IPS DF 4.7 (cell line): ENCODE data around the gene ISM1.

Experiments
- DNase-seq: peaks from one replicate; pipeline ENCODE4 v3.0.0-alpha.2; 2013; ENCODE audit warnings: low spot score; ENCODE audit errors: extremely low read depth

Gene ISM1

GRCh38 chr20:13312300-13312699 lies 91.2 kb downstream of the ISM1 start:
- DNase-seq: no peak

- no peak for DNase-seq
Measured at GRCh38 chr20:13313201-13313600, 92.1 kb downstream of the ISM1 start.

GRCh38 chr20:13317439-13317838 lies 96.4 kb downstream of the ISM1 start:
- DNase-seq: no peak

- DNase-seq: no peak
Measured at GRCh38 chr20:13318871-13319521, 97.9 kb downstream of the ISM1 start.

- no peak for DNase-seq
Measured at GRCh38 chr20:13320702-13321101, 99.6 kb downstream of the ISM1 start.

GRCh38 chr20:13321416-13321815 lies 100.3 kb downstream of the ISM1 start:
- no peak for DNase-seq

- DNase-seq: no peak
Measured at GRCh38 chr20:13322198-13322597, 101.1 kb downstream of the ISM1 start.

GRCh38 chr20:13322621-13323020 lies 101.5 kb downstream of the ISM1 start:
- no peak for DNase-seq

- peak; percentile 62 for DNase-seq
Measured at GRCh38 chr20:13325033-13325432, 104.0 kb downstream of the ISM1 start.

- DNase-seq: no peak
Measured at GRCh38 chr20:13325796-13326340, 104.8 kb downstream of the ISM1 start.

GRCh38 chr20:13331536-13331935 lies 110.5 kb downstream of the ISM1 start:
- no peak for DNase-seq

- no peak for DNase-seq
Measured at GRCh38 chr20:13333036-13333435, 112.0 kb downstream of the ISM1 start.

- DNase-seq: no peak
Measured at GRCh38 chr20:13333793-13334192, 112.7 kb downstream of the ISM1 start.

- no peak for DNase-seq
Measured at GRCh38 chr20:13336308-13337089, 115.4 kb downstream of the ISM1 start.

- no peak for DNase-seq
Measured at GRCh38 chr20:13337090-13337784, 116.2 kb downstream of the ISM1 start.

- DNase-seq: no peak
Measured at GRCh38 chr20:13338097-13338661, 117.1 kb downstream of the ISM1 start.

GRCh38 chr20:13338999-13339411 lies 117.9 kb downstream of the ISM1 start:
- DNase-seq: no peak

- no peak for DNase-seq
Measured at GRCh38 chr20:13340088-13340487, 119.0 kb downstream of the ISM1 start.

- no peak for DNase-seq
Measured at GRCh38 chr20:13341737-13342393, 120.8 kb downstream of the ISM1 start.

GRCh38 chr20:13342469-13343242 lies 121.6 kb downstream of the ISM1 start:
- no peak for DNase-seq
